ENCODE data around the gene SPAG16. TPM values are rescaled to one million over a fixed set of nuclear protein-coding genes. Genes with fewer than 3 reads are reported as not detected.

The SPAG16 gene
- total and polyA plus RNA-seq, 8 donors: 11.1 to 47.4 (median 42.3) TPM

- intact Hi-C loops (cut with DNase I): no loop called here
- DNase-seq: no peak
- TF ChIP-seq, protein P1, sequence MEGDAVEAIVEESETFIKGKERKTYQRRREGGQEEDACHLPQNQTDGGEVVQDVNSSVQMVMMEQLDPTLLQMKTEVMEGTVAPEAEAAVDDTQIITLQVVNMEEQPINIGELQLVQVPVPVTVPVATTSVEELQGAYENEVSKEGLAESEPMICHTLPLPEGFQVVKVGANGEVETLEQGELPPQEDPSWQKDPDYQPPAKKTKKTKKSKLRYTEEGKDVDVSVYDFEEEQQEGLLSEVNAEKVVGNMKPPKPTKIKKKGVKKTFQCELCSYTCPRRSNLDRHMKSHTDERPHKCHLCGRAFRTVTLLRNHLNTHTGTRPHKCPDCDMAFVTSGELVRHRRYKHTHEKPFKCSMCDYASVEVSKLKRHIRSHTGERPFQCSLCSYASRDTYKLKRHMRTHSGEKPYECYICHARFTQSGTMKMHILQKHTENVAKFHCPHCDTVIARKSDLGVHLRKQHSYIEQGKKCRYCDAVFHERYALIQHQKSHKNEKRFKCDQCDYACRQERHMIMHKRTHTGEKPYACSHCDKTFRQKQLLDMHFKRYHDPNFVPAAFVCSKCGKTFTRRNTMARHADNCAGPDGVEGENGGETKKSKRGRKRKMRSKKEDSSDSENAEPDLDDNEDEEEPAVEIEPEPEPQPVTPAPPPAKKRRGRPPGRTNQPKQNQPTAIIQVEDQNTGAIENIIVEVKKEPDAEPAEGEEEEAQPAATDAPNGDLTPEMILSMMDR (IDR thresholded peaks at IDR 0.05): no peak
- Histone ChIP-seq H3K27me3 (peaks cover 3 to 8% of the 10 kb centered on the region in 2 donors), H3K27ac (no peak overlapping the region), H3K9me3 (no peaks in the 10 kb centered on the region), H3K4me1 (no peaks in the 10 kb centered on the region), H3K36me3 (no peaks in the 10 kb centered on the region), H3K4me3 (no peak overlapping the region)
- no peak for ATAC-seq
Observed at GRCh38 chr2:213237787-213238186, 46.5 kb upstream of the SPAG16 start.

GRCh38 chr2:213238753-213239495, 45.3 kb upstream of the SPAG16 start:
- ATAC-seq (peak; percentile 73), DNase-seq (peak in 1 of 4 donors; percentile 45)
- TF ChIP-seq, protein P1 (IDR thresholded peaks at IDR 0.05): no peak
- Histone ChIP-seq H3K4me3 (no peak overlapping the region), H3K9me3 (no peaks in the 10 kb centered on the region), H3K4me1 (no peaks in the 10 kb centered on the region), H3K36me3 (no peaks in the 10 kb centered on the region), H3K27me3 (peaks cover 0 to 8% of the 10 kb centered on the region in 2 donors), H3K27ac (peak overlapping the region; percentile 30 to 49)
- intact Hi-C loops (cut with DNase I): no loop called here

- intact Hi-C loops (cut with DNase I): no loop called here
- DNase-seq (no peak), ATAC-seq (no peak)
- TF ChIP-seq, protein P1 (IDR thresholded peaks at IDR 0.05): no peak
- Histone ChIP-seq H3K4me1 (no peaks in the 10 kb centered on the region), H3K36me3 (no peaks in the 10 kb centered on the region), H3K27ac (no peak overlapping the region), H3K9me3 (no peaks in the 10 kb centered on the region), H3K27me3 (peaks cover 0 to under 1% of the 10 kb centered on the region in 2 donors), H3K4me3 (no peak overlapping the region)
Observed at GRCh38 chr2:213241817-213242216, 42.4 kb upstream of the SPAG16 start.

- intact Hi-C loops (cut with DNase I): no loop called here
- no peaks in the 10 kb centered on the region for H3K4me1 ChIP-seq
- no peak overlapping the region for H3K27ac ChIP-seq
- no peak overlapping the region for H3K4me3 ChIP-seq
- DNase-seq (no peak), ATAC-seq (no peak)
- H3K36me3 ChIP-seq: no peaks in the 10 kb centered on the region
- H3K9me3 ChIP-seq: no peaks in the 10 kb centered on the region
- TF ChIP-seq, protein P1 (IDR thresholded peaks at IDR 0.05): no peak
- no peaks in the 10 kb centered on the region for H3K27me3 ChIP-seq
Observed at GRCh38 chr2:213242653-213243052, 41.6 kb upstream of the SPAG16 start.

DNA sequence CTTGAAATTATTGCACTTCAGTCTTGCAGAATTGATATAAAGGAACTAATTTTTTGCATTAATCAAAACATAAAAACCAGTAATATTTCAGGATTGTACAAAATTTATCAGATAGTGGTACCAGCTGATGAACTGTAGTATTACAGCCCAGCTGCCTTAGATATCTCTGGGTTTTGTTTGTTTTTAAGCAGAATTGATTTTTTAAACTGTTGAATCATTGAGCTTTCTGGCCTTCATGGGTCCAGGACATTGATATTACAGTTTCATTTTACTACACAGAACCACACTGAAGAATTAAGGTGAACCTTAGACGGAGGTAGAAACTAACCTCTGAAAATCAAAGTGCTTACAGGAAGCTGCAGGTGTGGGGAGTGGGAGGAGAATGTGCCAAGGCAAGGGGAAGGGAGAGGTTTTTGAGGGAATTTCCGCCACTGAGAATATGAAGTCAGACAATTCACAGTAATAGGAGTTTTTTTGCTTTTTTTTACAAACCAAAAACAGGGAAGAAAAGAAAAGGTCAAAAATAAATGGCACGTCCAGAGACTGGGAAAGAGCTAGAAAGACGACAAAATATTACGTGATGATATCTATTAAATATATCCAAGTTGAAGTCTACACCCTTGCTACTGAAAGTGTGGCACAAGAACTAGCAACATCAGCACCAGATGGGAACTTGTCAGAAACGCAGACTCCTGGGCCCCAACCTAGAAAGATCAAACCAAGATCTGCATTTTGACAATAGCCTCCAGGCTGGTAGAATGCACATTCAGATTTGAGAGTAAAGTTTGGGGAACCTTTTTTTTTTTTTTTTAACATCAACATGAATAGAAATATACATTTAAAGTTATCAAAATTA, 40.8 kb upstream of the SPAG16 start:
- ATAC-seq (no peak), DNase-seq (no peak)
- Histone ChIP-seq H3K4me3 (no peak overlapping the region), H3K27ac (no peak overlapping the region), H3K4me1 (no peaks in the 10 kb centered on the region), H3K36me3 (no peaks in the 10 kb centered on the region), H3K9me3 (no peaks in the 10 kb centered on the region), H3K27me3 (no peaks in the 10 kb centered on the region)
- TF ChIP-seq, protein P1 (IDR thresholded peaks at IDR 0.05): no peak
- intact Hi-C loops (cut with DNase I): no loop called here
